ENCODE results near the gene DIPK1A.
A peak's percentile ranks its signal among the peaks of the same experiment; 100 is the strongest.

- TF ChIP-seq CTCF (IDR thresholded peaks at IDR 0.05) (peak; percentile 76; the same call in 1 of the 2 replicates), POLR2AphosphoS5 (IDR thresholded peaks at IDR 0.05; ENCODE audit: low read depth, low read length) (no peak), SIN3A (IDR thresholded peaks at IDR 0.05; ENCODE audit: borderline replicate concordance, insufficient read depth, low read depth, low read length) (no peak), TCF7L2 (IDR thresholded peaks at IDR 0.05; ENCODE audit: low read depth, low read length) (no peak)
- TF ChIP-seq, protein P1, sequence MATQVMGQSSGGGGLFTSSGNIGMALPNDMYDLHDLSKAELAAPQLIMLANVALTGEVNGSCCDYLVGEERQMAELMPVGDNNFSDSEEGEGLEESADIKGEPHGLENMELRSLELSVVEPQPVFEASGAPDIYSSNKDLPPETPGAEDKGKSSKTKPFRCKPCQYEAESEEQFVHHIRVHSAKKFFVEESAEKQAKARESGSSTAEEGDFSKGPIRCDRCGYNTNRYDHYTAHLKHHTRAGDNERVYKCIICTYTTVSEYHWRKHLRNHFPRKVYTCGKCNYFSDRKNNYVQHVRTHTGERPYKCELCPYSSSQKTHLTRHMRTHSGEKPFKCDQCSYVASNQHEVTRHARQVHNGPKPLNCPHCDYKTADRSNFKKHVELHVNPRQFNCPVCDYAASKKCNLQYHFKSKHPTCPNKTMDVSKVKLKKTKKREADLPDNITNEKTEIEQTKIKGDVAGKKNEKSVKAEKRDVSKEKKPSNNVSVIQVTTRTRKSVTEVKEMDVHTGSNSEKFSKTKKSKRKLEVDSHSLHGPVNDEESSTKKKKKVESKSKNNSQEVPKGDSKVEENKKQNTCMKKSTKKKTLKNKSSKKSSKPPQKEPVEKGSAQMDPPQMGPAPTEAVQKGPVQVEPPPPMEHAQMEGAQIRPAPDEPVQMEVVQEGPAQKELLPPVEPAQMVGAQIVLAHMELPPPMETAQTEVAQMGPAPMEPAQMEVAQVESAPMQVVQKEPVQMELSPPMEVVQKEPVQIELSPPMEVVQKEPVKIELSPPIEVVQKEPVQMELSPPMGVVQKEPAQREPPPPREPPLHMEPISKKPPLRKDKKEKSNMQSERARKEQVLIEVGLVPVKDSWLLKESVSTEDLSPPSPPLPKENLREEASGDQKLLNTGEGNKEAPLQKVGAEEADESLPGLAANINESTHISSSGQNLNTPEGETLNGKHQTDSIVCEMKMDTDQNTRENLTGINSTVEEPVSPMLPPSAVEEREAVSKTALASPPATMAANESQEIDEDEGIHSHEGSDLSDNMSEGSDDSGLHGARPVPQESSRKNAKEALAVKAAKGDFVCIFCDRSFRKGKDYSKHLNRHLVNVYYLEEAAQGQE (IDR thresholded peaks at IDR 0.05; ENCODE audit: insufficient read depth in 1 of 2, low read depth in 2 of 2, low read length in 1 of 2), result no peak
These were observed 102.5 kb downstream of the DIPK1A start for GRCh38 chr1:92858564-92859399.

All from Panc1 (cell line).